ENCODE data around the gene TET1.

DNA sequence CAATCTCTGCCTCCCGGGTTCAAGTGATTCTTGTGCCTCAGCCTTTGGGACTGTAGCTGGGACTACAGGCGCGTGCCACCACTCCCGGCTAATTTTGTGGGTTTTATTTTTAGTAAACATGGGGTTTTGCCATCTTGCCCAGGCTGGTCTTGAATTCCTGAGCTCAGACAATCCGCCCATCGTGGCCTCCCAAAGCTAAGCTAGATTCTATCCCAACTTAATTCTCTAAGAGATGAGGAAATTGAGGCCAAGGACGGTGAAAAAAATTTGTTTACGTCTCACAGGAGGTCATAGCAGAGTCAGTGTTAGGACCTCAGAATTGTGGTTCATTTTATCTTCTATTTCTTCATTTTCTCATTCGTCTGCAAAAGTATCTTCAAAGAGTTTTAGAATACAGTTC lies 167.0 kb downstream of the TET1 start:
- TF ChIP-seq CTBP1 (IDR thresholded peaks at IDR 0.05; ENCODE audit: borderline replicate concordance), result no peak
- TF ChIP-seq ELF4 (IDR thresholded peaks at IDR 0.05), result no peak
- no peak for TF ChIP-seq NFRKB (IDR thresholded peaks at IDR 0.05)
- no peak for TF ChIP-seq SUZ12 (IDR thresholded peaks at IDR 0.05)
- TF ChIP-seq SP1 (IDR thresholded peaks at IDR 0.05), result no peak
- no peak for TF ChIP-seq TARDBP (IDR thresholded peaks at IDR 0.05)
- no peak for TF ChIP-seq HDGF (IDR thresholded peaks at IDR 0.05; ENCODE audit: borderline replicate concordance)
- no peak for TF ChIP-seq PKNOX1 (IDR thresholded peaks at IDR 0.05)

Measured in HEK293T (cell line).